ENCODE data around the gene SLC12A8.

The SLC12A8 gene

GRCh38 chr3:125186261-125186787 is 26.2 kb downstream of the SLC12A8 start:
- peaks cover 27% of the 10 kb centered on the region for H3K4me1 ChIP-seq (ENCODE audit: control insufficient read depth, insufficient read depth, low read length)
- H3K9me3 ChIP-seq (ENCODE audit: control insufficient read depth, insufficient read depth, low read length): no peaks in the 10 kb centered on the region
- no peaks in the 10 kb centered on the region for H3K27me3 ChIP-seq (ENCODE audit: control insufficient read depth, insufficient read depth, low read length)
- peaks cover 19% of the 10 kb centered on the region for H3K36me3 ChIP-seq (ENCODE audit: control insufficient read depth, insufficient read depth, low read length)
- no peak overlapping the region for H3K27ac ChIP-seq (ENCODE audit: low read depth, low read length)
- no peak overlapping the region for H3K4me3 ChIP-seq (ENCODE audit: low read depth, low read length)
- H3K9ac ChIP-seq (ENCODE audit: low read depth, low read length): no peak overlapping the region

- Histone ChIP-seq H3K4me3 (ENCODE audit: low read depth, low read length) (no peak overlapping the region), H3K27ac (ENCODE audit: low read depth, low read length) (no peak overlapping the region), H3K4me1 (ENCODE audit: control insufficient read depth, insufficient read depth, low read length) (peaks cover 27% of the 10 kb centered on the region), H3K9me3 (ENCODE audit: control insufficient read depth, insufficient read depth, low read length) (no peaks in the 10 kb centered on the region), H3K36me3 (ENCODE audit: control insufficient read depth, insufficient read depth, low read length) (peaks cover 19% of the 10 kb centered on the region), H3K27me3 (ENCODE audit: control insufficient read depth, insufficient read depth, low read length) (no peaks in the 10 kb centered on the region), H3K9ac (ENCODE audit: low read depth, low read length) (no peak overlapping the region)
Measured at GRCh38 chr3:125185805-125186204, 26.7 kb downstream of the SLC12A8 start.

- Histone ChIP-seq H3K27me3 (ENCODE audit: control insufficient read depth, insufficient read depth, low read length) (no peaks in the 10 kb centered on the region), H3K27ac (ENCODE audit: low read depth, low read length) (no peak overlapping the region), H3K36me3 (ENCODE audit: control insufficient read depth, insufficient read depth, low read length) (no peaks in the 10 kb centered on the region), H3K9ac (ENCODE audit: low read depth, low read length) (no peak overlapping the region), H3K9me3 (ENCODE audit: control insufficient read depth, insufficient read depth, low read length) (no peaks in the 10 kb centered on the region), H3K4me1 (ENCODE audit: control insufficient read depth, insufficient read depth, low read length) (peaks cover 10% of the 10 kb centered on the region), H3K4me3 (ENCODE audit: low read depth, low read length) (no peak overlapping the region)
Measured at GRCh38 chr3:125179884-125180240, 32.7 kb downstream of the SLC12A8 start.

- Histone ChIP-seq H3K4me3 (ENCODE audit: low read depth, low read length) (no peak overlapping the region), H3K36me3 (ENCODE audit: control insufficient read depth, insufficient read depth, low read length) (no peaks in the 10 kb centered on the region), H3K27ac (ENCODE audit: low read depth, low read length) (no peak overlapping the region), H3K9ac (ENCODE audit: low read depth, low read length) (no peak overlapping the region), H3K9me3 (ENCODE audit: control insufficient read depth, insufficient read depth, low read length) (no peaks in the 10 kb centered on the region), H3K27me3 (ENCODE audit: control insufficient read depth, insufficient read depth, low read length) (no peaks in the 10 kb centered on the region), H3K4me1 (ENCODE audit: control insufficient read depth, insufficient read depth, low read length) (peaks cover 10% of the 10 kb centered on the region)
Measured at GRCh38 chr3:125179143-125179883, 33.2 kb downstream of the SLC12A8 start.

GRCh38 chr3:125177746-125178145 is 34.8 kb downstream of the SLC12A8 start:
- Histone ChIP-seq H3K27me3 (ENCODE audit: control insufficient read depth, insufficient read depth, low read length) (no peaks in the 10 kb centered on the region), H3K4me3 (ENCODE audit: low read depth, low read length) (no peak overlapping the region), H3K4me1 (ENCODE audit: control insufficient read depth, insufficient read depth, low read length) (0 out of 2 replicates have a peak, but pooled peaks cover 1% of the 10 kb centered on the region), H3K27ac (ENCODE audit: low read depth, low read length) (no peak overlapping the region), H3K36me3 (ENCODE audit: control insufficient read depth, insufficient read depth, low read length) (no peaks in the 10 kb centered on the region), H3K9me3 (ENCODE audit: control insufficient read depth, insufficient read depth, low read length) (no peaks in the 10 kb centered on the region), H3K9ac (ENCODE audit: low read depth, low read length) (no peak overlapping the region)

- Histone ChIP-seq H3K27ac (ENCODE audit: low read depth, low read length) (no peak overlapping the region), H3K9me3 (ENCODE audit: control insufficient read depth, insufficient read depth, low read length) (no peaks in the 10 kb centered on the region), H3K27me3 (ENCODE audit: control insufficient read depth, insufficient read depth, low read length) (no peaks in the 10 kb centered on the region), H3K4me3 (ENCODE audit: low read depth, low read length) (no peak overlapping the region), H3K4me1 (ENCODE audit: control insufficient read depth, insufficient read depth, low read length) (no peaks in the 10 kb centered on the region), H3K9ac (ENCODE audit: low read depth, low read length) (no peak overlapping the region), H3K36me3 (ENCODE audit: control insufficient read depth, insufficient read depth, low read length) (no peaks in the 10 kb centered on the region)
Measured at GRCh38 chr3:125175295-125176078, 37.1 kb downstream of the SLC12A8 start.

- no peaks in the 10 kb centered on the region for H3K9me3 ChIP-seq (ENCODE audit: control insufficient read depth, insufficient read depth, low read length)
- H3K9ac ChIP-seq (ENCODE audit: low read depth, low read length): no peak overlapping the region
- H3K27ac ChIP-seq (ENCODE audit: low read depth, low read length): no peak overlapping the region
- no peak overlapping the region for H3K4me3 ChIP-seq (ENCODE audit: low read depth, low read length)
- no peaks in the 10 kb centered on the region for H3K36me3 ChIP-seq (ENCODE audit: control insufficient read depth, insufficient read depth, low read length)
- no peaks in the 10 kb centered on the region for H3K27me3 ChIP-seq (ENCODE audit: control insufficient read depth, insufficient read depth, low read length)
- no peaks in the 10 kb centered on the region for H3K4me1 ChIP-seq (ENCODE audit: control insufficient read depth, insufficient read depth, low read length)
Measured at GRCh38 chr3:125172346-125172745, 40.2 kb downstream of the SLC12A8 start.

GRCh38 chr3:125168711-125169393 is 43.7 kb downstream of the SLC12A8 start:
- Histone ChIP-seq H3K4me3 (ENCODE audit: low read depth, low read length) (no peak overlapping the region), H3K27me3 (ENCODE audit: control insufficient read depth, insufficient read depth, low read length) (no peaks in the 10 kb centered on the region), H3K9me3 (ENCODE audit: control insufficient read depth, insufficient read depth, low read length) (no peaks in the 10 kb centered on the region), H3K9ac (ENCODE audit: low read depth, low read length) (no peak overlapping the region), H3K4me1 (ENCODE audit: control insufficient read depth, insufficient read depth, low read length) (no peaks in the 10 kb centered on the region), H3K27ac (ENCODE audit: low read depth, low read length) (no peak overlapping the region), H3K36me3 (ENCODE audit: control insufficient read depth, insufficient read depth, low read length) (no peaks in the 10 kb centered on the region)

GRCh38 chr3:125166599-125167136 is 45.9 kb downstream of the SLC12A8 start:
- no peaks in the 10 kb centered on the region for H3K4me1 ChIP-seq (ENCODE audit: control insufficient read depth, insufficient read depth, low read length)
- H3K36me3 ChIP-seq (ENCODE audit: control insufficient read depth, insufficient read depth, low read length): no peaks in the 10 kb centered on the region
- H3K9me3 ChIP-seq (ENCODE audit: control insufficient read depth, insufficient read depth, low read length): no peaks in the 10 kb centered on the region
- H3K27me3 ChIP-seq (ENCODE audit: control insufficient read depth, insufficient read depth, low read length): no peaks in the 10 kb centered on the region
- H3K27ac ChIP-seq (ENCODE audit: low read depth, low read length): no peak overlapping the region
- no peak overlapping the region for H3K4me3 ChIP-seq (ENCODE audit: low read depth, low read length)
- no peak overlapping the region for H3K9ac ChIP-seq (ENCODE audit: low read depth, low read length)

GRCh38 chr3:125165948-125166553 is 46.5 kb downstream of the SLC12A8 start:
- H3K9ac ChIP-seq (ENCODE audit: low read depth, low read length): no peak overlapping the region

More at GRCh38 chr3:125165948-125166553, 46.5 kb downstream of the SLC12A8 start:
- H3K36me3 ChIP-seq (ENCODE audit: control insufficient read depth, insufficient read depth, low read length): no peaks in the 10 kb centered on the region
- H3K4me3 ChIP-seq (ENCODE audit: low read depth, low read length): no peak overlapping the region
- no peaks in the 10 kb centered on the region for H3K9me3 ChIP-seq (ENCODE audit: control insufficient read depth, insufficient read depth, low read length)
- H3K27me3 ChIP-seq (ENCODE audit: control insufficient read depth, insufficient read depth, low read length): no peaks in the 10 kb centered on the region
- no peak overlapping the region for H3K27ac ChIP-seq (ENCODE audit: low read depth, low read length)
- no peaks in the 10 kb centered on the region for H3K4me1 ChIP-seq (ENCODE audit: control insufficient read depth, insufficient read depth, low read length)

All from HUES48 (cell line).